GM20000 (cell line): ENCODE measurements around the gene GRB10.
"Not testable (repeated sequence)": the region's sequence is repeated elsewhere in the genome, so short reads cannot be mapped to it uniquely, and the experiment has no call there.

Experiments
- DNase-seq: peaks from one replicate; pipeline ENCODE4 v3.0.0; 2012; ENCODE audit warnings: low spot score
- CTCF ChIP-seq: IDR thresholded peaks from 2 replicates; pipeline ENCODE4 v1.5.1; 2012; ENCODE audit warnings: mild to moderate bottlenecking, control low read depth; ENCODE audit errors: extremely low read depth, missing control alignments

Gene GRB10

GRCh38 chr7:50779427-50779826, 3.3 kb downstream of the GRB10 start:
- TF ChIP-seq CTCF, result no peak
- no peak for DNase-seq

GRCh38 chr7:50778189-50778588, 4.5 kb downstream of the GRB10 start:
- no peak for DNase-seq

GRCh38 chr7:50775836-50776235, 6.9 kb downstream of the GRB10 start:
- no peak for TF ChIP-seq CTCF
- DNase-seq, result no peak

More at GRCh38 chr7:50778189-50778588, 4.5 kb downstream of the GRB10 start:
- TF ChIP-seq CTCF, result no peak

- no peak for TF ChIP-seq CTCF
- no peak for DNase-seq
Observed at GRCh38 chr7:50775231-50775630, 7.5 kb downstream of the GRB10 start.

GRCh38 chr7:50774319-50774718, 8.4 kb downstream of the GRB10 start:
- no peak for TF ChIP-seq CTCF
- no peak for DNase-seq

- DNase-seq, result not testable (repeated sequence)
Observed at GRCh38 chr7:50773071-50773470, 9.6 kb downstream of the GRB10 start.

GRCh38 chr7:50771120-50772002, 11.3 kb downstream of the GRB10 start:
- no peak for DNase-seq
- TF ChIP-seq CTCF, result no peak
